Nephron (organoid): Measurements from ENCODE around the gene AHNAK2.
"Not testable (repeated sequence)": the region's sequence is repeated elsewhere in the genome, so short reads cannot be mapped to it uniquely, and the experiment has no call there.

Experiments used
- H3K27ac Mint-ChIP-seq, 3 experiments: 2 replicates each; pipeline ENCODE4 v1.8.0; 2020; ENCODE audit warnings: mixed read lengths in 3 of 3, mild to moderate bottlenecking in 2 of 3, moderate library complexity in 1 of 3
- H3K27me3 Mint-ChIP-seq: 2 replicates; pipeline ENCODE4 v1.8.0; 2021; ENCODE audit warnings: low read depth, mild to moderate bottlenecking, moderate library complexity, mixed read lengths
- H3K36me3 Mint-ChIP-seq: 2 replicates; pipeline ENCODE4 v1.8.0; 2020; ENCODE audit warnings: low read depth, mixed read lengths
- H3K4me1 Mint-ChIP-seq: 2 replicates; pipeline ENCODE4 v1.8.0; 2020; ENCODE audit warnings: mixed read lengths
- H3K4me3 Mint-ChIP-seq, 3 experiments: 2 replicates each; pipeline ENCODE4 v1.8.0; 2020; ENCODE audit warnings: mild to moderate bottlenecking in 3 of 3, mixed read lengths in 3 of 3, moderate library complexity in 2 of 3
- H3K9me3 Mint-ChIP-seq: 2 replicates; pipeline ENCODE4 v1.8.0; 2020; ENCODE audit warnings: mixed read lengths
- TF ChIP-seq, protein P1 (sequence below), 3 experiments: fragments of 200-600 bp; sonication (generic); IDR thresholded peaks; one replicate each; pipeline ENCODE4 v1.5.0; 2021; ENCODE audit warnings: antibody characterized with exemption in 3 of 3; ENCODE audit not compliant: unreplicated experiment in 3 of 3

Gene AHNAK2

DNA sequence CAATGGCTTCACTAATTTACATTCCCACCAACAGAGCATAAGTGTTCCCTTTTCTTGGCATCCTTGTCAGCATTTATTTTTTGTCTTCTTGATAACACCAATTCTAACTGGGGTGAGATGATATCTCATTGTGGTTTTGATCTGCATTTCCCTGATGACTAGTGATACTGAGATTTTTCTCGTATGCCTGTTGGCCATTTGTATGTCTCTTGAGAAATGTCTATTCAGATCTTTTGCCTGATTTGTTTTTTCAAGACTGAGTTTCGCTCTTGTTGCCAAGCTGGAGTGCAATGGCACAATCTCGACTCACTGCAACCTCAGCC is 58.2 kb downstream of the AHNAK2 start:
- H3K27ac Mint-ChIP-seq = no peak overlapping the region
- H3K9me3 Mint-ChIP-seq = peaks cover 4% of the 10 kb centered on the region
- no peak overlapping the region for H3K4me3 Mint-ChIP-seq
- H3K36me3 Mint-ChIP-seq = no peaks in the 10 kb centered on the region
- H3K4me1 Mint-ChIP-seq = no peaks in the 10 kb centered on the region
- TF ChIP-seq, protein P1, sequence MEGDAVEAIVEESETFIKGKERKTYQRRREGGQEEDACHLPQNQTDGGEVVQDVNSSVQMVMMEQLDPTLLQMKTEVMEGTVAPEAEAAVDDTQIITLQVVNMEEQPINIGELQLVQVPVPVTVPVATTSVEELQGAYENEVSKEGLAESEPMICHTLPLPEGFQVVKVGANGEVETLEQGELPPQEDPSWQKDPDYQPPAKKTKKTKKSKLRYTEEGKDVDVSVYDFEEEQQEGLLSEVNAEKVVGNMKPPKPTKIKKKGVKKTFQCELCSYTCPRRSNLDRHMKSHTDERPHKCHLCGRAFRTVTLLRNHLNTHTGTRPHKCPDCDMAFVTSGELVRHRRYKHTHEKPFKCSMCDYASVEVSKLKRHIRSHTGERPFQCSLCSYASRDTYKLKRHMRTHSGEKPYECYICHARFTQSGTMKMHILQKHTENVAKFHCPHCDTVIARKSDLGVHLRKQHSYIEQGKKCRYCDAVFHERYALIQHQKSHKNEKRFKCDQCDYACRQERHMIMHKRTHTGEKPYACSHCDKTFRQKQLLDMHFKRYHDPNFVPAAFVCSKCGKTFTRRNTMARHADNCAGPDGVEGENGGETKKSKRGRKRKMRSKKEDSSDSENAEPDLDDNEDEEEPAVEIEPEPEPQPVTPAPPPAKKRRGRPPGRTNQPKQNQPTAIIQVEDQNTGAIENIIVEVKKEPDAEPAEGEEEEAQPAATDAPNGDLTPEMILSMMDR (IDR thresholded peaks at IDR 0.05; ENCODE audit: unreplicated experiment in 3 of 3) = no peak
- peaks cover 3% of the 10 kb centered on the region for H3K27me3 Mint-ChIP-seq

DNA sequence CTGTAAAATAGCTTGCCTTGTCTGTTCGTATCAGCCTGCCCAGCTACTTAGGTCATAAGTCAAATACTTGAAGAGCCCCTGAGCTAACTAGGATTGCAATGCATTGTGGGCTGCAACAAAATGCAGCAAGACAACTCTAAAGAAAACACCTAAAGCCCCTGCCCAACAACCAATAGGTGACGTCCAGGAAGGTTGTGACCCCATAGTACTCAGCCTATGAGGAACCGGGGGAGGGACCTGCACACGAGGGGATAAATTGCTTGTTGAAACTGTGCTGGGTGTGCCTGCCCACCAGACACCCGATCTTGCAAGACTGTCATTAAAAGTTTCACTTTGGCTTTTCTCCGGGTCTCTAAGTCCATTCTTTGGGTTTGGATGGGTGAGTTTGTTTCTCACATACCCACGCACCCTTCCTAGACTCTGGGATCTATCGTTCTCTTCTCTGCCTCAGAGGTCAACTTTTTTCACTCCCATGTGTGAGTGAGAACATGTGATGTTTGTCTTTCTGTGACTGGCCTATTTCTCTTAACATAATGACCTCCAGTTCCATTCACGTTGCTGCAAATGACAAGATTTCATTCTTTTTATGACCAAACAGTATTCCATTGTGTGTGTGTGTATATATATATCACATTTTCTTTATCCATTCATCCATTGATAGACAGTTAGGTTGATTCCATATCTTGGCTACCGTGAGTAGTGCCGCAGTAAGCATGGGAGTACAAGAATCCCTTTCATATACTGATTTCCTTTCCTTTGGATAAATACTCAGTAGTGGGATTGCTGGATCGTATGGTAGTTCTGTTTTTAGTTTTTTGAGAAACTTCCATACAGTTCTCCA is 58.8 kb downstream of the AHNAK2 start:
- not testable (repeated sequence) for H3K9me3 Mint-ChIP-seq, H3K4me3 Mint-ChIP-seq, H3K27me3 Mint-ChIP-seq, H3K4me1 Mint-ChIP-seq, H3K36me3 Mint-ChIP-seq, H3K27ac Mint-ChIP-seq

DNA sequence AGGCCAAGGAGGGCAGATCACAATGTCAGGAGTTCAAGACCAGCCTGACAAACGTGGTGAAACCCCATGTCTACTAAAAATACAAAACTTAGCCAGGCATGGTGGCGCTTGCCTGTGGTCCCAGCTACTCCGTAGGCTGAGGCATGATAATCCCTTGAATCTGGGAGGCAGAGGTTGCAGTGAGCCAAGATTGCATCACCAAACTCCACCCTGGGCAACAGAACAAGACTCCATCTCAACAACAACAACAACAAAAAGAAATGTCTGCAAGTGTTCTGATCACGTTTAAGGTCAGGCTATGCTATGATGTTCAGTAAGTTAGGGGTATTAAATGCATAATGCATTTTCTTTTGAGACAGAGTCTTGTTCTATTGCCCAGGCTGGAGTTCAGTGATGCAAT is 60.2 kb downstream of the AHNAK2 start:
- H3K27me3 Mint-ChIP-seq = peaks cover 16% of the 10 kb centered on the region
- TF ChIP-seq, protein P1 (IDR thresholded peaks at IDR 0.05; ENCODE audit: unreplicated experiment in 3 of 3) = no peak
- no peaks in the 10 kb centered on the region for H3K36me3 Mint-ChIP-seq
- H3K9me3 Mint-ChIP-seq = peaks cover 9% of the 10 kb centered on the region
- H3K4me3 Mint-ChIP-seq = no peak overlapping the region
- no peaks in the 10 kb centered on the region for H3K4me1 Mint-ChIP-seq
- no peak overlapping the region for H3K27ac Mint-ChIP-seq

DNA sequence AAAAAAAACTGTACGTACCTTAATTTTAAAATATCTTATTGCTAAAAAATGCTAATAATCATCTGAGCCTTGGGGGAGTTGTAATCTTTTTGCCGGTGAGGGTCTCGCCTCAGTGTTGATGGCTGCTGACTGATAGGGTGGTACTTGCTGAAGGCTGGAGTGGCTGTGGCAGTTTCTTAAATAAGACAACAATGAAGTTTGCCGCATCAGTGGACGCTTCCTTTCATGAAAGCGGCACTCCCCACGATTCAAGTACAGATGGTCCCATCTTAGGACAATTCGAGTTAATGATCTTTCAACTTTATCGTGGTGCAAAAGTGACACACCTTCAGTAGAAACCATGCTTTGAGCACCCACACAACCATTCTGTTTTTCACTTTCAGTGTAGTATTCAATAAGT is 61.1 kb downstream of the AHNAK2 start:
- no peak overlapping the region for H3K4me3 Mint-ChIP-seq
- no peaks in the 10 kb centered on the region for H3K36me3 Mint-ChIP-seq
- no peaks in the 10 kb centered on the region for H3K4me1 Mint-ChIP-seq

DNA sequence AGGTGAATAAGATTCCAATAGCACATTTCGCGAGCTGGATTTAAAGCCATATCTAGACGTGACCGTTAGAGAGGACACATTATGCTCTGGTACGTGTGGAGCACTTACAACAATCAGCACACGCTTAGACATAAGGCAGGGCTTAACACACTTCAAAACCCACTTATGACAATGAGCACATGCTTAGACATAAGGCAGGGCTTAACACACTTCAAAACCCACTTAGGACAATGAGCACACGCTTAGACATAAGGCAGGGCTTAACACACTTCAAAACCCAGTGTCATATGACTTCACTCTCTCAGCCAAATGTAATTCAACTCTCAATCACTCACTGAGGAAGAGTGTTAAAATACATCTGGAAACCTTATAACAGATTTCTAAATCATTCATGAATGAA is 64.7 kb downstream of the AHNAK2 start:
- Mint-ChIP-seq H3K4me3 (no peak overlapping the region), H3K27me3 (peaks cover 29% of the 10 kb centered on the region), H3K9me3 (peaks cover 31% of the 10 kb centered on the region), H3K27ac (no peak overlapping the region), H3K36me3 (no peaks in the 10 kb centered on the region), H3K4me1 (no peaks in the 10 kb centered on the region)
- TF ChIP-seq, protein P1 (IDR thresholded peaks at IDR 0.05; ENCODE audit: unreplicated experiment in 3 of 3) = no peak

More for the DNA sequence above, 61.1 kb downstream of the AHNAK2 start:
- Mint-ChIP-seq H3K9me3 (peaks cover 11% of the 10 kb centered on the region), H3K27me3 (peaks cover 16% of the 10 kb centered on the region), H3K27ac (no peak overlapping the region)
- TF ChIP-seq, protein P1 (IDR thresholded peaks at IDR 0.05; ENCODE audit: unreplicated experiment in 3 of 3) = no peak

DNA sequence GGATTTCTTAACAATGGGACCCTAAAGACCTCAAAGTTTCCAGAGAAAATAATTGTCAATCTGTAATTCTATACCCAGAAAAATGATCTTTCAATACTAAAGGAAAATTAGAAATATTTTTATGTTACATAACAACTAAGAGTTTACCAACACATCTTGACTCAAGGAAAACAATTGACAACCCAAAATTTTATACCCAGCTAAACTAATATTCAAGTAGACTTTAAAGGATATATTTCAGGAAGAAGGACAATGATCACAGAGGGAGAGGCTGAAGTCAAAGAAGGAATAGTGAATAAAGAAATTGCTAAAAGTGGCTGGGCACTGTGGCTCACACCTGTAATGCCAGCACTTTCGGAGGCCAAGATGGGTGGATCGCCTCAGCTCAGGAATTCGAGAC is 66.1 kb downstream of the AHNAK2 start:
- TF ChIP-seq, protein P1 (IDR thresholded peaks at IDR 0.05; ENCODE audit: unreplicated experiment in 3 of 3) = no peak
- no peak overlapping the region for H3K4me3 Mint-ChIP-seq
- H3K27me3 Mint-ChIP-seq = peaks cover 43% of the 10 kb centered on the region
- no peak overlapping the region for H3K27ac Mint-ChIP-seq
- H3K4me1 Mint-ChIP-seq = no peaks in the 10 kb centered on the region
- peaks cover 40% of the 10 kb centered on the region for H3K9me3 Mint-ChIP-seq
- no peaks in the 10 kb centered on the region for H3K36me3 Mint-ChIP-seq
